ENCODE data around the gene PKD1L1. TPM values are rescaled to one million over a fixed set of nuclear protein-coding genes. Genes with fewer than 3 reads are reported as not detected.

The PKD1L1 gene
- total RNA-seq, 1 donor from 2014 or later: 4.8 TPM

GRCh38 chr7:47954231-47954911, 6.1 kb upstream of the PKD1L1 start:
- DNase-seq (ENCODE audit: low spot score): no peak
- TF ChIP-seq CTCF (IDR thresholded peaks at IDR 0.05; ENCODE audit: unreplicated experiment): no peak
- Mint-ChIP-seq H3K27ac (ENCODE audit: unreplicated experiment) (no peak overlapping the region), H3K36me3 (ENCODE audit: low read depth, unreplicated experiment) (peaks cover 8% of the 10 kb centered on the region), H3K4me1 (ENCODE audit: unreplicated experiment) (peaks cover 10% of the 10 kb centered on the region), H3K4me3 (ENCODE audit: unreplicated experiment) (no peak overlapping the region), H3K27me3 (ENCODE audit: unreplicated experiment) (peaks cover 3% of the 10 kb centered on the region), H3K9me3 (ENCODE audit: unreplicated experiment) (no peaks in the 10 kb centered on the region)

- TF ChIP-seq CTCF (IDR thresholded peaks at IDR 0.05; ENCODE audit: unreplicated experiment): no peak
- Mint-ChIP-seq H3K27ac (ENCODE audit: unreplicated experiment) (no peak overlapping the region), H3K36me3 (ENCODE audit: low read depth, unreplicated experiment) (peaks cover 8% of the 10 kb centered on the region), H3K9me3 (ENCODE audit: unreplicated experiment) (no peaks in the 10 kb centered on the region), H3K27me3 (ENCODE audit: unreplicated experiment) (peaks cover 3% of the 10 kb centered on the region), H3K4me3 (ENCODE audit: unreplicated experiment) (no peak overlapping the region), H3K4me1 (ENCODE audit: unreplicated experiment) (peaks cover 14% of the 10 kb centered on the region)
- no peak for DNase-seq (ENCODE audit: low spot score)
These were observed 5.6 kb upstream of the PKD1L1 start for GRCh38 chr7:47953822-47954221.

GRCh38 chr7:47952224-47952623, 4.0 kb upstream of the PKD1L1 start:
- Mint-ChIP-seq H3K4me1 (ENCODE audit: unreplicated experiment) (peaks cover 27% of the 10 kb centered on the region), H3K4me3 (ENCODE audit: unreplicated experiment) (no peak overlapping the region), H3K36me3 (ENCODE audit: low read depth, unreplicated experiment) (no peaks in the 10 kb centered on the region), H3K27ac (ENCODE audit: unreplicated experiment) (no peak overlapping the region), H3K9me3 (ENCODE audit: unreplicated experiment) (no peaks in the 10 kb centered on the region), H3K27me3 (ENCODE audit: unreplicated experiment) (no peaks in the 10 kb centered on the region)
- no peak for DNase-seq (ENCODE audit: low spot score)
- no peak for TF ChIP-seq CTCF (IDR thresholded peaks at IDR 0.05; ENCODE audit: unreplicated experiment)

GRCh38 chr7:47951374-47951773, 3.1 kb upstream of the PKD1L1 start:
- no peaks in the 10 kb centered on the region for H3K9me3 Mint-ChIP-seq (ENCODE audit: unreplicated experiment)
- no peaks in the 10 kb centered on the region for H3K36me3 Mint-ChIP-seq (ENCODE audit: low read depth, unreplicated experiment)
- DNase-seq (ENCODE audit: low spot score): no peak
- H3K4me3 Mint-ChIP-seq (ENCODE audit: unreplicated experiment): no peak overlapping the region
- no peak for TF ChIP-seq CTCF (IDR thresholded peaks at IDR 0.05; ENCODE audit: unreplicated experiment)
- peaks cover 35% of the 10 kb centered on the region for H3K4me1 Mint-ChIP-seq (ENCODE audit: unreplicated experiment)
- H3K27me3 Mint-ChIP-seq (ENCODE audit: unreplicated experiment): no peaks in the 10 kb centered on the region
- H3K27ac Mint-ChIP-seq (ENCODE audit: unreplicated experiment): no peak overlapping the region

- H3K27ac Mint-ChIP-seq (ENCODE audit: unreplicated experiment): no peak overlapping the region
- no peak for TF ChIP-seq CTCF (IDR thresholded peaks at IDR 0.05; ENCODE audit: unreplicated experiment)
- DNase-seq (ENCODE audit: low spot score): no peak
- no peak overlapping the region for H3K4me3 Mint-ChIP-seq (ENCODE audit: unreplicated experiment)
- peaks cover 41% of the 10 kb centered on the region for H3K4me1 Mint-ChIP-seq (ENCODE audit: unreplicated experiment)
- no peaks in the 10 kb centered on the region for H3K27me3 Mint-ChIP-seq (ENCODE audit: unreplicated experiment)
- no peaks in the 10 kb centered on the region for H3K9me3 Mint-ChIP-seq (ENCODE audit: unreplicated experiment)
- no peaks in the 10 kb centered on the region for H3K36me3 Mint-ChIP-seq (ENCODE audit: low read depth, unreplicated experiment)
These were observed 2.4 kb upstream of the PKD1L1 start for GRCh38 chr7:47950714-47951113.
